Lung (tissue), 12 donors: ENCODE results near the gene DUS2. TPM values are rescaled to one million over a fixed set of nuclear protein-coding genes. Genes with fewer than 3 reads are reported as not detected.

Experiments used
- ATAC-seq: fragments of 200-7000 bp; cut with Tn5 transposase; one replicate; pipeline ENCODE4 v1.9.1; 2020; ENCODE audit warnings: moderate number of reproducible peaks; ENCODE audit not compliant: insufficient read depth, low FRiP score
- DNase-seq, 3 donors: peaks; one replicate each; pipeline ENCODE4 v3.0.0-alpha.2; 2013 to 2017
- H3K27ac ChIP-seq, 2 donors: one replicate each; pipeline ENCODE4 v1.5.1; 2013; ENCODE audit warnings: mild to moderate bottlenecking in 2 of 2, moderate library complexity in 2 of 2, control low read depth in 1 of 2, inconsistent platforms in 1 of 2, low read depth in 1 of 2, low read length in 1 of 2
- H3K27me3 ChIP-seq, 3 donors: one replicate each; pipeline ENCODE4 v1.5.1; 2013; ENCODE audit warnings: low read length in 2 of 3; ENCODE audit not compliant: control insufficient read depth in 3 of 3, insufficient read depth in 3 of 3
- H3K36me3 ChIP-seq, 4 donors: one replicate each; pipeline ENCODE4 v1.5.1; 2013; ENCODE audit warnings: low read length in 4 of 4, mild to moderate bottlenecking in 1 of 4, moderate library complexity in 1 of 4; ENCODE audit not compliant: control insufficient read depth in 4 of 4, insufficient read depth in 4 of 4
- H3K4me1 ChIP-seq, 5 donors: one replicate each; pipeline ENCODE4 v1.5.1; 2013; ENCODE audit warnings: low read length in 5 of 5, mild to moderate bottlenecking in 2 of 5, moderate library complexity in 1 of 5; ENCODE audit not compliant: control insufficient read depth in 5 of 5, insufficient read depth in 5 of 5
- H3K4me3 ChIP-seq: one replicate; pipeline ENCODE4 v1.5.1; 2013; ENCODE audit warnings: mild to moderate bottlenecking, control low read depth, moderate library complexity
- H3K9ac ChIP-seq, 2 donors: one replicate each; pipeline ENCODE4 v1.5.1; 2013; ENCODE audit warnings: low read length in 2 of 2, control low read depth in 1 of 2; ENCODE audit not compliant: insufficient read depth in 1 of 2
- H3K9me3 ChIP-seq, 4 donors: one replicate each; pipeline ENCODE4 v1.5.1; 2013; ENCODE audit warnings: low read length in 3 of 4, mild to moderate bottlenecking in 1 of 4, moderate library complexity in 1 of 4; ENCODE audit not compliant: control insufficient read depth in 4 of 4, insufficient read depth in 3 of 4
- CTCF ChIP-seq: IDR thresholded peaks from 2 replicates; pipeline ENCODE4 v1.5.1; 2012; ENCODE audit warnings: mild to moderate bottlenecking; ENCODE audit errors: control extremely low read depth, extremely low read depth
- WGBS, 2 donors: extraction: QIAGEN DNeasy Blood & Tissue Kit; methylation state at CpG; one replicate each; pipeline ENCODE4 v1.1.7; 2013; 5-methylcytosine and 5-hydroxymethylcytosine counted together
- polyA plus RNA-seq, 2 donors: library from polyadenylated mRNA; stranded (reverse); fragments of 200-250 nt; gene quantifications; one replicate each; pipeline ENCODE4 v1.2.1, GENCODE V29; 2013
- total RNA-seq, 2 donors: library from RNA; depleted of rRNA in 1 of 2; stranded (reverse); fragments of >200 nt in 1 of 2; gene quantifications; one replicate each; pipeline ENCODE4 v1.2.1, GENCODE V29; 2014 to 2021
- donor health status: control.
- donor health status: control.
- donor health status: Bipolar disorder and iron deficiency.
- donor health status: healthy.
- donor health status: DM: yes; HTN: yes; CAD: no.

Gene DUS2
- total and polyA plus RNA-seq, 4 donors, result 8.1 to 17.1 (median 13.7) TPM

DNA sequence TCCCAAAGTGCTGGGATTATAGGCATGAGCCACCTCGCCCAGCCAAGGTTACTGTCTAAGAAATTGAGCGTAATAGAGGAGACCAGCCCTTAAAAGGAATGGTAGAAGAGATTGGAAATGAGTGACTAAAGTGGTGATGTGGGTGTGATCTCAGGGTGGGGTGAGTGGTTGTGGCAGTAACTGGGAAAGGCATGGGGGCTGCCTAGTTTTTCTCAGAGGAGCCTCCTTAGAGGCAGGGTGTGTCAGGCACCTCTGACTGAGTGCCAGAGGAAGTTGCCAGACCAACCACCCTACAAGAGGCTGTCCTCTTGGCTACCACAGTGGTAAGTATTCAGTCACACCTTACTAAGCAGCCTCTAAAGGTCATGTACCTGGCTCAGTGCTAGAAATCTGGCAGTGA is 8.9 kb downstream of the DUS2 start:
- H3K4me1 ChIP-seq, result no peaks in the 10 kb centered on the region
- no peaks in the 10 kb centered on the region for H3K27me3 ChIP-seq
- peak overlapping the region in 1 of 2 donors; percentile 68 for H3K27ac ChIP-seq
- 72 to 96% methylated on average over 2 of the region's 2 CpGs for WGBS, 2 donors
- H3K9me3 ChIP-seq, result no peaks in the 10 kb centered on the region
- no peak for TF ChIP-seq CTCF
- DNase-seq (no peak), ATAC-seq (peak; percentile 74)
- H3K9ac ChIP-seq, result no peak overlapping the region
- peaks cover 0 to 8% (median 6%) of the 10 kb centered on the region in 4 donors for H3K36me3 ChIP-seq
- H3K4me3 ChIP-seq, result no peak overlapping the region

- Histone ChIP-seq H3K9me3 (no peaks in the 10 kb centered on the region), H3K4me3 (no peak overlapping the region), H3K9ac (no peak overlapping the region), H3K36me3 (peaks cover 0 to 5% (median 2%) of the 10 kb centered on the region in 4 donors), H3K4me1 (no peaks in the 10 kb centered on the region), H3K27me3 (no peaks in the 10 kb centered on the region), H3K27ac (no peak overlapping the region)
- DNase-seq (no peak), ATAC-seq (no peak)
- 97 to 100% methylated on average over 2 of the region's 2 CpGs for WGBS, 2 donors
- no peak for TF ChIP-seq CTCF
Observed at GRCh38 chr16:68033101-68033500, 10.0 kb downstream of the DUS2 start.

DNA sequence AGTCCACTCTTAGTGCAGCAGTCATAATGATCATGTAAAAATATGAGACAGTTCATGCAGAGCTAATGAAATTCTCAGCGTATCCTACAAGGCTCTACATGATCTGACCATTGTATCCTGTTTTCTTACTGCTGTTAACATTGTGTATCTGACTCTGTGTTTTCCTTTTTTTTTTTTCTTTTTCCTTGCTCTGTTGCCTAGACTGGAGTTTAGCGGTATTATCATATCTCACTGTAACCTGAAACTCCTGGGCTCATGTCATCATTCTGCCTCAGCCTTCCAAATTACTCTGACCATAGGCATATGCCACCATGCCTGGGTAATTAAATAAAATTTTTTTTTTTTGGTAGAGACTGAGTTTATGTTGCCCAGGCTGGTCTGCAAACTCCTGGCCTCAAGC is 12.1 kb downstream of the DUS2 start:
- WGBS, 2 donors, result 87 to 93% methylated on average over 2 of the region's 2 CpGs
- Histone ChIP-seq H3K9me3 (no peaks in the 10 kb centered on the region), H3K27me3 (no peaks in the 10 kb centered on the region), H3K27ac (no peak overlapping the region), H3K36me3 (peaks cover 0 to 5% (median 2%) of the 10 kb centered on the region in 4 donors), H3K4me3 (no peak overlapping the region), H3K4me1 (no peaks in the 10 kb centered on the region), H3K9ac (no peak overlapping the region)
- ATAC-seq (no peak), DNase-seq (no peak)
- TF ChIP-seq CTCF, result no peak
